Measurements from ENCODE around the gene RNF31.
"Not testable (repeated sequence)": the region's sequence is repeated elsewhere in the genome, so short reads cannot be mapped to it uniquely, and the experiment has no call there.

RNF31 gene

GRCh38 chr14:24184104-24184970, 37.0 kb downstream of the RNF31 start:
- no peak for DNase-seq

- DNase-seq, result no peak
Observed at GRCh38 chr14:24185026-24185425, 37.7 kb downstream of the RNF31 start.

DNA sequence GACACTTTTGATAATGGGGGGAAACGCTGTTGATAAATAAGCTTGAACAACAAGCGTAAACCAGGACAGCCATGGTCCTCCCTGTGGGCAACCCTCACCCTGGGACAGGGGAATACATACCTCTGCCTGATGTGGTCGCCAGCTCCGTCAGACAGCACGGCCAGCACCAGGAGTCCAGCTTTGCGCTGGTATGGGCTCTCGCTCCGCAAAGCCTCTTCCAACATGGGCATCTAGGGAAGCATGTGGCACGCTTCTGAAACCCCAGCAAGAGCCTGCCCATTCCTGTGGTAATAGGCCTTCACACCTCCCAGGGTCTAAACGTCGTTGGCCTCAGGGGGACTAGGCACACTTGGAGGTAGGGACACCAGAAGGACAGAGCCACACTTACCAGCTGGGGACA, 38.4 kb downstream of the RNF31 start:
- no peak for DNase-seq

GRCh38 chr14:24186831-24187538, 39.7 kb downstream of the RNF31 start:
- no peak for DNase-seq

- DNase-seq, result no peak
Observed at GRCh38 chr14:24187539-24187915, 40.2 kb downstream of the RNF31 start.

- peak; percentile 96 for DNase-seq
Observed at GRCh38 chr14:24188251-24189058, 41.2 kb downstream of the RNF31 start, which contains the start of gene IPO4. IPO4 (minus strand) TSS chr14:24188816; CDS start chr14:24188787, 29 bp downstream.

GRCh38 chr14:24189059-24189375, 41.7 kb downstream of the RNF31 start:
- DNase-seq, result no peak

DNA sequence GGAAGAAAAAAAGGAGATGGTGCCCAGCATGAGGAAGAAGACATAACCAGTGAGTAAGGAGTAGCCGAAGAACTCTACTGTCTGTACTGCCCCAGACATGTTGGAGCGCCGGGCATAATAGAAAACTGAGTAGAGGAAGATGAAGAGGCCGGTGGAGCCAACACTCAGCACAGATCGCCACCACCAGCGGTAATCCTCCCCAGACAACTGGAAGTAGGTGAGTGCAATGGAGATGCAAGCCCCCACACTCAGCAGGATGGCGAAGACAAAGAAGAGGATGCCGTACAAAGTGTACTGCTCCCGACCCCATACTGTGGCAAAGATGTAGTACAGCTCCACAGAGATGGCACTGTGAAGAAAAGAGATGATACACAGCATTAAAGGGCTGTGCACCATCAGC, 42.2 kb downstream of the RNF31 start:
- DNase-seq, result no peak

GRCh38 chr14:24190416-24190815, 43.1 kb downstream of the RNF31 start:
- DNase-seq, result no peak

DNA sequence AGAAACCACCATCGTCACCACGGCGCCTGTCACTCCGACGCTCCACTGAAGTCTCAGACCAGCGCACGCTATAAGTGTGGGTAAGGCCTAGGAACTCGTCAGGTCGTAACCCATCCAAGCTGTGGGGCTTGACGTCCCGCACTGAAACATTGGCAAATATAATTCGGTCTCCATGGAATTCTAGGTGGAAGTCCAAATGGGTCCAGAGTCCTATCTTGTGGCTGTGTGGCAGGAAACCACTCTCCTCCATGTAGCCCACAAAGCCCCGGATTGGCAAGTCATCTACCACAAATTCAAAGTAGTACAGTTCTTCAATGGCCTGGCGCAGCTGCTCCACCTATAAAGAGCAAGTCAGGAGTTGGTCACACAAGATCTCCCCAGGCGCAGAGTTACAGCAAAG, 45.6 kb downstream of the RNF31 start:
- no peak for DNase-seq

DNA sequence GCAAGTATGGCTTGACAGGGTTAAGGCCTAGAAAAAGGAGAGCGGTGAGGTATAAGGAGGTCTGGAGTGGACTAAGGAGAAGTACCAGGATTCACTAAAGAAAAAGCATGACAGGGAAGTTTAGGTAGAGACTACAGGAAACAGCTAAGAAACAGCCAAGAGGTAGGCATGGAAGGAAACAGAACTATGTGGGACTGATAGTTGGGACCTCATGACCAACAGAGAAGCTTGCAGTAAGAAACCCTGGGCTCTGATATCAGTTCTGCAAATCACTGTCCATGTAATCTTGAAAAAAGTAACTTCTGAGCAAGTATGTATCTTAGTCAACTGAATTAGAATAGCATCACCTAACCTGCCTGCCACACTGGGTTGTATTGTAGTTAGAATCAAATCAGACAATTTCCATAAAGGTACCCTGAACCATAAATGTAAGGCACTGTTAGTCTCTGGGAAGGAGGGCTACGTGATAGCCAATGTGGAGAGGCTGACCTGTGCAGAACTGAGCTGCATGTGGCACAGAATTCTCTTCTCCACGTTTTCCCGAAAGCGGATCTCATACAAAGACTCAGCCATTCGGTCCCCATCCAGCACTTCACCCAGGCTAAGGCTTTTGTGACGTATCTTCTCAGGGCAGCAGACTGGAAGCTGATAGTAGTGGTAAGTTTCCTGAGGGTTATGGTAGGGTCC, 47.0 kb downstream of the RNF31 start:
- no peak for DNase-seq

DNA sequence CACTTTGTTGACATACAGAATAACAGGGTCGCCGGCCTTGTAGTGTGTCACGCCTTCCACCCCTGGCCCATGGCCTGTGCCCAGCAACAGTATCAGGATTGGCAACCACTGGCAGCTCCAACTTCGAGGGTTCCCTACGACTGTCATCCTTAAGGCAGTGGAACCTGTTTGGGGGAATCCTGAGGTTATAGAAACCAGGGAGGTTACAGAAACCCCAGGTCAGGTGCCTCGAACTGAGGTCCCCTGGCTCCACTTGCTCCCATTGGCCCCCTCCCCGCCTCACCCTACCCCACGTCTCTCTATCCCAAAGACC, 47.5 kb downstream of the RNF31 start:
- no peak for DNase-seq

GRCh38 chr14:24195186-24196070, 48.1 kb downstream of the RNF31 start, which contains the start of gene TM9SF1:
TM9SF1 (minus strand) TSS chr14:24195441; CDS start chr14:24195019, 422 bp downstream.
- DNase-seq, result peak; percentile 71

DNA sequence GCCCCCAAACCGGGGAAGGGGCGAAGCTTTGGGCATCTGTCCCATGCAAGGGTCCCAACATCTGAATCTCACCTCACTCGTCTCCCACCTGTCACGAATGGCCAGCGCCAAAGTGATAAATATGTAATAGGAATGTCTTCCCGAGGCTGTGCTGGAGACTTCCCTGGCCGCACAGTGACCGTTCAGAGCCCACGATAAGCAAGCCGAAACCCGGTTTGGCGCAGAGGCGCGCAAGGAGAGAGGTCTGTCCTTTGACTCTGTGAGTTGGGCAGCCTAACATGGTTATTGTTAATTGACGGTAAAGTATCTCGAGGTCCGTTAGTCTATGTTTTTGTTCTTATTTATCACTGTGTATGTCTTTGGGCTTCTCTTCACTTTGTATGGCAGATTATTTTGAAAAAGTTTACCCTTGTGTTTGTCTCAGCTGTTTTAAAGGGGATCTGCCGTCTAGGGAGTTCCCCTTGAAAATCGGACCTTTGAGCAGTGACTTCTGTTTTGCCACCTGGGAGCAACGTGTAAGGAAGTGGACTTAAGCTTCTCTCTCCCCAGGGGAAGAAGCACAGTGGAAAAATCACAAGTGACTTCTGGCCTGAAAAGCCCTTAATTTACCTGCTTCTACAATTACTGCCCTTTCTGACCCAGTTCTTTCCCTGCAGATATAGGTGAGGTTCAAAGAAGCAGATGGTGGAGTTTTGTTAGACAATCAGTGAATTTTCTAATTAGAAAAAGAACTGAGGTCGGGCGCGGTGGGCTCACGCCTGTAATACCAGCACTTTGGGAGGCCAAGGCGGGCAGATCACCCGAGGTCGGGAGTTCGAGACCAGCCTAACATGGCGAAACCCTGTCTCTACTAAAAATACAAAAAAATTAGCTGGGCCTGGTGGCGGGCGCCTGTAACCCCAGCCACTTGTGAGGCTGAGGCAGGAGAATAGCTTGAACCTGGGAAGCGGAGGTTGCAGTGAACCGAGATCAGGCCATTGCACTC, 49.1 kb downstream of the RNF31 start:
- no peak for DNase-seq

DNA sequence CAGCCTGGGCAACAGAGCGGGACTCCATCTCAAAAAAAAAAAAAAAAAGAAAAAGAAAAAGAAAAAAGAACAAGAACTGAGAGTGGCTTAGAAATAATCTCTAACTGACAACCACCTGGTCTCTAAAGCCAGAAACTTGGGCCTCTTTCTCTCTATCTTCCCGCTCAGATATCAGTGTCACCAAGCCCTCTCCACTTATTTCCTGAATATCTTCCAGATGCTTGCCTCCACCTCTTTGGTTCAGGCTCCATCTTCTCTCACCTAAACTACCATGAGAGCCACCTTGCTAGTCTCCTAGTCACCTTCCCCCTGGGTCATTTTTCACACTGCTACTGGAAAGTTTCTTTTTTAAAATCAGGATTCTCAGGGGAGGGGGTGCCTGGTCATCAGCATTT, 49.8 kb downstream of the RNF31 start:
- no peak for DNase-seq

GRCh38 chr14:24198814-24199524, 51.7 kb downstream of the RNF31 start:
- no peak for DNase-seq

DNA sequence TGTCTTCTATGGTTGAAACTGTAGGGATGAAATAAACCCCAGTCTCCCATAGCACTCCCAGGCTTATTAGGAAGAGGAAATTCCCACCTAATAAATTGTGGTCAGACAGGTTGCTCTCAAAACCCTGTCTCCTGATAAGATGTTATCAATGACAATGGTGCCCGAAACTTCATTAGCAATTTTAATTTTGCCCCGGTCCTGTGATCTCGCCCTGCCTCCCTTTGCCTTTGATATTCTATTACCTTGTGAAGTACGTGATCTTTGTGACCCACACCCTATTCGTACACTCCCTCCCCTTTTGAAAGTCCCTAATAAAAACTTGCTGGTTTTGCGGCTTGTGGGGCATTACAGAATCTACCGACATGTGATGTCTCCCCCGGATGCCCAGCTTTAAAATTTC, 55.2 kb downstream of the RNF31 start:
- DNase-seq, result not testable (repeated sequence)

DNA sequence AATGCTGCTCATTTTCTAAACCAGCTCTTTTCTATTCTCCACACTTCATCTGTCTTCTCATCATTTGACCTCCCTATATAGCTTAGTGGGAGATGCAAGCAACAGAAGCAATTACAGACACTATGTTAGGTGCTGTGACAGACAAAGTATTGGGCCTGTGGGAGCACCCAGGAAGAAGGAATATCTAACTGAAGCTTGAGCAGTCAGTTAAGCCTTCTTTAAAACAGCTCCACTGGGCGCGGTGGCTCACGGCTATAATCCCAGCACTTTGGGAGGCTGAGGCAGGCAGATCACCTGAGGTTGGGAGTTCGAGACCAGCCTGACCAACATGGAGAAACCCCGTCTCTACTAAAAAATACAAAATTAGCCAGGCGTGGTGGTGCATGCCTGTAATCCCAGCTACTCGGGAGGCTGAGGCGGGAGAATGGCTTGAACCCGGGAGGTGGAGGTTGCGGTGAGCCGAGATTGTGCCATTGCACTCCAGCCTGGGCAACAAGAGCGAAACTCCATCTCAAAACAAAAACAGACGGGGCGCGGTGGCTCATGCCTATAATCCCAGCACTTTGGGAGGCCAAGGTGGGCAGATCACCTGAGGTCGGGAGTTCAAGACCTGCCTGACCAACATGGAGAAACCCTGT, 56.1 kb downstream of the RNF31 start:
- not testable (repeated sequence) for DNase-seq

All from NCI-H1105 (cell line).